Parathyroid adenoma (tissue), 2 donors: ENCODE data around the gene SQOR.

Experiments used
- H2AFZ ChIP-seq: fragments of 300-600 bp; sonication (generic); one replicate; pipeline ENCODE4 v1.7.0; 2017; ENCODE audit warnings: antibody characterized with exemption, mild to moderate bottlenecking
- H3K27ac ChIP-seq: fragments of 300-600 bp; sonication (generic); one replicate; pipeline ENCODE4 v1.7.0; 2017
- H3K27me3 ChIP-seq: fragments of 300-600 bp; sonication (generic); one replicate; pipeline ENCODE4 v1.7.0; 2017; ENCODE audit warnings: low read length; ENCODE audit not compliant: control insufficient read depth, insufficient read depth
- H3K36me3 ChIP-seq: fragments of 300-600 bp; sonication (generic); one replicate; pipeline ENCODE4 v1.7.0; 2017; ENCODE audit warnings: low read length; ENCODE audit not compliant: control insufficient read depth, insufficient read depth
- H3K4me1 ChIP-seq: fragments of 300-600 bp; sonication (generic); one replicate; pipeline ENCODE4 v1.7.0; 2017; ENCODE audit warnings: control low read depth
- H3K4me2 ChIP-seq: fragments of 300-600 bp; sonication (generic); one replicate; pipeline ENCODE4 v1.7.0; 2017; ENCODE audit warnings: low read length
- H3K4me3 ChIP-seq: fragments of 300-600 bp; sonication (generic); one replicate; pipeline ENCODE4 v1.7.0; 2017; ENCODE audit warnings: low read depth, low read length
- H3K79me2 ChIP-seq: fragments of 300-600 bp; sonication (generic); one replicate; pipeline ENCODE4 v1.7.0; 2017; ENCODE audit warnings: control low read depth
- H3K9ac ChIP-seq: fragments of 300-600 bp; sonication (generic); one replicate; pipeline ENCODE4 v1.7.0; 2017; ENCODE audit warnings: mild to moderate bottlenecking
- H3K9me3 ChIP-seq: fragments of 300-600 bp; sonication (generic); one replicate; pipeline ENCODE4 v1.7.0; 2017; ENCODE audit warnings: low read length; ENCODE audit not compliant: control insufficient read depth
- TF ChIP-seq, protein P1 (sequence below): fragments of 300-600 bp; sonication (generic); IDR thresholded peaks from one replicate; pipeline ENCODE4 v1.7.0; 2017; ENCODE audit warnings: antibody characterized with exemption, mild to moderate bottlenecking
- donor health status: primary hyperparathyroidism.

SQOR gene

DNA sequence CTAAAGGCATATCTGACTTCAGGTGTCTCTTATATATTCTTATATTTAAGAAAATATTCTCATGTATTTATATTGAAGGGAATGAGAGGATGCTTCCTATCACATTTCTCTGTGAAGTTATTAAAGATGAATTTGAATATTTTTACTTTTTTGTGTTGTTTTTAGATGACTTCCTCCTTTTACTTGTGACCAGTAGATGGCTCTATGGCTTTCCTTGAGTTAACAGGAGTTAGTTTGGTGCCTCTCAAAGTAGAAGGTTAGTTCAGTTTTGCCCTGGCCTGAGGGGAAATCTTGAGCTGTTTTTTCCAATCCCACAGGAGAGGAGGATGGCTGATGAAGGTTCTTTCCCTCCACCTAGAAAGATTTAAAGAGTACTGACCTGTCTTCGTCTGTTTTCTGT is 80.7 kb downstream of the SQOR start:
- TF ChIP-seq, protein P1, sequence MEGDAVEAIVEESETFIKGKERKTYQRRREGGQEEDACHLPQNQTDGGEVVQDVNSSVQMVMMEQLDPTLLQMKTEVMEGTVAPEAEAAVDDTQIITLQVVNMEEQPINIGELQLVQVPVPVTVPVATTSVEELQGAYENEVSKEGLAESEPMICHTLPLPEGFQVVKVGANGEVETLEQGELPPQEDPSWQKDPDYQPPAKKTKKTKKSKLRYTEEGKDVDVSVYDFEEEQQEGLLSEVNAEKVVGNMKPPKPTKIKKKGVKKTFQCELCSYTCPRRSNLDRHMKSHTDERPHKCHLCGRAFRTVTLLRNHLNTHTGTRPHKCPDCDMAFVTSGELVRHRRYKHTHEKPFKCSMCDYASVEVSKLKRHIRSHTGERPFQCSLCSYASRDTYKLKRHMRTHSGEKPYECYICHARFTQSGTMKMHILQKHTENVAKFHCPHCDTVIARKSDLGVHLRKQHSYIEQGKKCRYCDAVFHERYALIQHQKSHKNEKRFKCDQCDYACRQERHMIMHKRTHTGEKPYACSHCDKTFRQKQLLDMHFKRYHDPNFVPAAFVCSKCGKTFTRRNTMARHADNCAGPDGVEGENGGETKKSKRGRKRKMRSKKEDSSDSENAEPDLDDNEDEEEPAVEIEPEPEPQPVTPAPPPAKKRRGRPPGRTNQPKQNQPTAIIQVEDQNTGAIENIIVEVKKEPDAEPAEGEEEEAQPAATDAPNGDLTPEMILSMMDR = no peak
- no peak overlapping the region for H3K27ac ChIP-seq
- no peak overlapping the region for H3K4me2 ChIP-seq
- H2AFZ ChIP-seq = no peak overlapping the region
- H3K27me3 ChIP-seq = no peaks in the 10 kb centered on the region
- H3K4me3 ChIP-seq = no peak overlapping the region
- H3K9me3 ChIP-seq = no peaks in the 10 kb centered on the region
- H3K9ac ChIP-seq = no peak overlapping the region
- H3K4me1 ChIP-seq = no peaks in the 10 kb centered on the region
- no peaks in the 10 kb centered on the region for H3K79me2 ChIP-seq
- H3K36me3 ChIP-seq = no peaks in the 10 kb centered on the region

- H3K4me1 ChIP-seq = no peaks in the 10 kb centered on the region
- TF ChIP-seq, protein P1 = no peak
- no peaks in the 10 kb centered on the region for H3K79me2 ChIP-seq
Measured at GRCh38 chr15:45719490-45719889, 84.7 kb downstream of the SQOR start.

DNA sequence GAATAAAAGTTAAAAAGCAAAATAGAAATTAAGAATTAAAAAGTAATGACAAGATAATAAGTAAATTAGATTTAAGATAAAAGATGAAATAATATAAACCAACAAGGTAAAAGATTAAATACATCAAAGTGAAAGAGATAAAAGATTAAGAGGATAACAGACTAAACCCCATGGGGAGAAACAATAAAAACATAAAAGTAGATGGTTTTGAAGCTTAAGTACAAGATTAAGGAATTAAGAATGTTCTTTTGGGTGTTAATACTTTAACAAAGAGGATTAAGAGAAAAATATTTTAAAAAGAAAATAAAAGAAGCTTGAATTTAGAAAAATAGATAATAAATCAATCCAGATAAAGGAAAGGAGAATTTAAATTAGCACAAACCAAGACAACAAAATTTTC is 85.4 kb downstream of the SQOR start:
- Histone ChIP-seq H3K9me3 (no peaks in the 10 kb centered on the region), H3K79me2 (no peaks in the 10 kb centered on the region), H2AFZ (no peak overlapping the region), H3K4me3 (no peak overlapping the region), H3K4me1 (no peaks in the 10 kb centered on the region), H3K36me3 (no peaks in the 10 kb centered on the region), H3K27me3 (no peaks in the 10 kb centered on the region), H3K4me2 (no peak overlapping the region), H3K27ac (no peak overlapping the region), H3K9ac (no peak overlapping the region)
- TF ChIP-seq, protein P1 = no peak

More at GRCh38 chr15:45719490-45719889, 84.7 kb downstream of the SQOR start:
- Histone ChIP-seq H3K36me3 (no peaks in the 10 kb centered on the region), H3K27ac (no peak overlapping the region), H2AFZ (no peak overlapping the region), H3K4me2 (no peak overlapping the region), H3K9ac (no peak overlapping the region), H3K27me3 (no peaks in the 10 kb centered on the region), H3K9me3 (no peaks in the 10 kb centered on the region), H3K4me3 (no peak overlapping the region)

GRCh38 chr15:45728641-45729040 is 93.8 kb downstream of the SQOR start:
- Histone ChIP-seq H3K9ac (no peak overlapping the region), H3K4me2 (no peak overlapping the region), H3K27me3 (no peaks in the 10 kb centered on the region), H3K4me3 (no peak overlapping the region), H3K27ac (no peak overlapping the region), H2AFZ (no peak overlapping the region), H3K9me3 (no peaks in the 10 kb centered on the region), H3K36me3 (no peaks in the 10 kb centered on the region), H3K79me2 (no peaks in the 10 kb centered on the region), H3K4me1 (no peaks in the 10 kb centered on the region)
- TF ChIP-seq, protein P1 = no peak

- Histone ChIP-seq H3K27me3 (no peaks in the 10 kb centered on the region), H3K79me2 (no peaks in the 10 kb centered on the region), H3K36me3 (no peaks in the 10 kb centered on the region), H3K4me3 (no peak overlapping the region), H3K4me1 (no peaks in the 10 kb centered on the region), H3K9me3 (no peaks in the 10 kb centered on the region), H3K9ac (no peak overlapping the region), H2AFZ (no peak overlapping the region), H3K4me2 (no peak overlapping the region), H3K27ac (no peak overlapping the region)
- TF ChIP-seq, protein P1 = no peak
Measured at GRCh38 chr15:45729141-45729540, 94.3 kb downstream of the SQOR start.
